OCI-LY1 (cell line): ENCODE data around the gene SLC47A1.

Source experiments
- EZH2 ChIP-seq: fragments of 200-600 bp; sonication (generic), shearing (Covaris generic); IDR thresholded peaks from 2 replicates; pipeline ENCODE4 v1.8.0; 2017; ENCODE audit warnings: borderline replicate concordance, mixed run types, mild to moderate bottlenecking, antibody characterized with exemption, low read length, moderate library complexity, mixed read lengths
- TF ChIP-seq, protein P1 (sequence below): fragments of 200-600 bp; sonication (generic), shearing (Covaris generic); IDR thresholded peaks from 2 replicates; pipeline ENCODE4 v1.5.1; 2017; ENCODE audit warnings: mild to moderate bottlenecking, antibody characterized with exemption, low read length, moderate library complexity, mixed read lengths

DNA sequence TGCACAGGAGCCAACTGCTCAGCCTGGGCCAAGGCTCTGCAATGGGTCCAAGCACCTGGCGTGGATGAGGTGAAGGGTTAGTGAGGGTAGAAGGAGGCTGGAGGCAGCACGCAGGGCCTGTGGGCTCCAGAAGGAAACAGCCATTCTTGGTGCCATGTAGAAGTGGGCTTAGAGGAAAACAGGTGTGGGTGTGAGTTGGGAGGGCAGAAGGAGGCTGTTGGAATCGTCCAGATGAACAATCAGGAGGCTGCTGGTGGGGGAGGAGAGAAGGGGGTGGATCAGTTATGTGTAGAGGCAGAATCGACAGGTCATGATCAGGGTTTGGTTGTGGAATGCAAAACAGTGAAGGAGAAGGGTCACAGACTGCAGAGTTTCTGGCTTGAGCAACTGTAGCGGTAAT lies 63.2 kb downstream of the SLC47A1 start:
- TF ChIP-seq, protein P1, sequence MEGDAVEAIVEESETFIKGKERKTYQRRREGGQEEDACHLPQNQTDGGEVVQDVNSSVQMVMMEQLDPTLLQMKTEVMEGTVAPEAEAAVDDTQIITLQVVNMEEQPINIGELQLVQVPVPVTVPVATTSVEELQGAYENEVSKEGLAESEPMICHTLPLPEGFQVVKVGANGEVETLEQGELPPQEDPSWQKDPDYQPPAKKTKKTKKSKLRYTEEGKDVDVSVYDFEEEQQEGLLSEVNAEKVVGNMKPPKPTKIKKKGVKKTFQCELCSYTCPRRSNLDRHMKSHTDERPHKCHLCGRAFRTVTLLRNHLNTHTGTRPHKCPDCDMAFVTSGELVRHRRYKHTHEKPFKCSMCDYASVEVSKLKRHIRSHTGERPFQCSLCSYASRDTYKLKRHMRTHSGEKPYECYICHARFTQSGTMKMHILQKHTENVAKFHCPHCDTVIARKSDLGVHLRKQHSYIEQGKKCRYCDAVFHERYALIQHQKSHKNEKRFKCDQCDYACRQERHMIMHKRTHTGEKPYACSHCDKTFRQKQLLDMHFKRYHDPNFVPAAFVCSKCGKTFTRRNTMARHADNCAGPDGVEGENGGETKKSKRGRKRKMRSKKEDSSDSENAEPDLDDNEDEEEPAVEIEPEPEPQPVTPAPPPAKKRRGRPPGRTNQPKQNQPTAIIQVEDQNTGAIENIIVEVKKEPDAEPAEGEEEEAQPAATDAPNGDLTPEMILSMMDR: no peak
- no peak for TF ChIP-seq EZH2
